Measurements from ENCODE around the gene CMYA5.

- no peak for TF ChIP-seq CTCF (IDR thresholded peaks at IDR 0.05; ENCODE audit: low read length)
- TF ChIP-seq EZH2 (IDR thresholded peaks at IDR 0.05; ENCODE audit: borderline replicate concordance, low read length): no peak
Measured at GRCh38 chr5:79798893-79799590, 109.4 kb downstream of the CMYA5 start.

Measured in OCI-LY1 (cell line).